ENCODE data around the gene TLR6. TPM values are rescaled to one million over a fixed set of nuclear protein-coding genes. Genes with fewer than 3 reads are reported as not detected.

Gene TLR6
- total and polyA plus RNA-seq, 2 experiments from 2014 or later = 0.36 to 0.76 TPM

DNA sequence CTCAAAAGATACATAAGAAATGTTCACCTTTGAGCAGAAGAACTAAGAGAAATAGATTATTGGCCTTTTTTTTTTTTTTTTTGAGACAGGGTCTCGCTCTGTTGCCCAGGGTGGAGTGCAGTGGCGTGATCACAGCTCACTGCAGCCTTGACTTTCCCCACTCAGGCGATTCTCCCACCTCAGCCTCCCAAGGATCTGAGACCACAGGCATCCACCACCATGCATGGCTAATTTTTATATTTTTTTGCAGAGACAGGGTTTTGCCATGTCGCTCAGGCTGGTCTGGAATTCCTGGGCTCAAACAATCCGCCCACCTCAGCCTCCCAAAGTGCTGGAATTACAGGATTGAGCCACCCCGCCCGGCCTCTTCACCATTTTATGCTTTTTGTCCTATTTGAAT lies 2.9 kb upstream of the TLR6 start:
- Histone ChIP-seq H3K9me3 (ENCODE audit: low read depth) (no peaks in the 10 kb centered on the region), H3K4me1 (ENCODE audit: insufficient read depth) (peaks cover 20% of the 10 kb centered on the region), H3F3A (ENCODE audit: insufficient read depth) (peaks cover 22% of the 10 kb centered on the region), H3K4me2 (ENCODE audit: unreplicated experiment) (no peak overlapping the region), H4K20me1 (ENCODE audit: insufficient read depth) (no peaks in the 10 kb centered on the region), H3K9ac (no peak overlapping the region), H3K27ac (no peak overlapping the region), H3K27me3 (replicated peaks; ENCODE audit: insufficient read depth) (no peaks in the 10 kb centered on the region), H3K9me2 (ENCODE audit: insufficient read depth) (no peaks in the 10 kb centered on the region), H2AFZ (no peak overlapping the region), H3K36me3 (ENCODE audit: low read depth) (no peaks in the 10 kb centered on the region), H3K79me2 (ENCODE audit: insufficient read depth) (no peaks in the 10 kb centered on the region), H3K4me3 (no peak overlapping the region)
- WGBS, 2 experiments (ENCODE audit: low coverage in 1 of 2, low lambda C conversion rate in 2 of 2, missing lambda C conversion rate in 2 of 2) = 96 to 98% methylated on average over 7 of the region's 7 CpGs
- DNase-seq = no peak
- in situ Hi-C loops (cut with MboI) = no loop called here
- TF ChIP-seq EZH2phosphoT487 (IDR thresholded peaks at IDR 0.05; ENCODE audit: insufficient read depth, low read depth) = no peak
- TF ChIP-seq EZH2 (IDR thresholded peaks at IDR 0.05; ENCODE audit: insufficient read depth, poor library complexity, severe bottlenecking) = no peak

DNA sequence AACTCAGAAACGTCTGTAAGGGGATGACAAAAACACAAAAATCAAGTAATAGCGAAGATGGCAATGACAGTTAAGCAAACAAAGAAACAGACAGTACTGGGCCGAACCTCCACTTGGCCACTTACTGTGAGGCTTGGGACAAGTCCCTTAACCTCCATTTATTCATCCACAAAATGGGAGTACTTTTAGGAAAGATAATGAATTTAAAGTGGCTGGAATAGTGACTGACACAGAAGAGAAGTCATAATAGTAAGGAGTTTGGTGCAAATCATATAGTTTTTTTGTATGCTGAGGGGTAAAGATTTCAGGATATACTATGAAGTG lies 1.4 kb upstream of the TLR6 start:
- WGBS, 2 experiments (ENCODE audit: low coverage in 1 of 2, low lambda C conversion rate in 2 of 2, missing lambda C conversion rate in 2 of 2) = 0% methylated on average over 3 of the region's 3 CpGs
- in situ Hi-C loops (cut with MboI) = no loop called here

DNA sequence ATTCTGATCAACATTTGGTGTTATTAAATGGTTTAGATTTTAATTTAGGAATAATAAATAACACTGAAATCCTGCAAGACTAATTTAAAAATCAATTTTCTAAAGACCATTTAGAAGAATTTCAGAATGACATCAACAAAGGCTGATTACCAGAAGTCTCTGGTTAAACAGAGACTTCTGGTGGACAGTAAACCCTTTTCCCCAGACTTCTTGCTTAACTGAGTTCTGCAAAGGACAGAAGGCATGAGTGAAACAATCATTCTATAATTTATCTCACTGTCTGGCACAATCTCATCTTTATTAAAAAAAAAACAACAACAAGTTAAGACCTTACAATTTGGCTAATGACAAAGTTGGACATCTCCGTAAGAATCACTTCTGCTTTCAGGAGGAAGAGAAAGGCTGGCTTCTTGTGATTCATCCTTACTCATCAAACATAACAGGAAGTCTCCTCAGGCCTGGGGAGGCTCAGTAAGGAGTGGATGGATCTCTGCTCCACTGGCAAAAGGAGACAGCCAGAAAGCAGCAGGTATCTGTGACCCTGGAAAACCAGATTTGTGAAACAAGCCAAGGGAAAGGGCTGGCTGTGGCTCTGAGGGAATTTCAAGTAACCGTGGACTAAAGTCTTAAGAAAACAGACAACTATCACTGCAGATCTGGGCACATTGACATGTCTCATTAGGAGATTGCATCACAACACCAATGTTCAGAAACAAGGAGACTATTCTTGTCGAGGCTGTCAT lies 908 bp upstream of the TLR6 start:
- Histone ChIP-seq H3K36me3 (ENCODE audit: low read depth) (no peaks in the 10 kb centered on the region), H3F3A (ENCODE audit: insufficient read depth) (peaks cover 22% of the 10 kb centered on the region), H3K4me3 (peak overlapping the region; percentile 58), H3K9ac (peak overlapping the region; percentile 44), H3K79me2 (ENCODE audit: insufficient read depth) (no peaks in the 10 kb centered on the region), H3K4me2 (ENCODE audit: unreplicated experiment) (peak overlapping the region; percentile 81), H3K9me3 (ENCODE audit: low read depth) (no peaks in the 10 kb centered on the region), H3K27me3 (replicated peaks; ENCODE audit: insufficient read depth) (no peaks in the 10 kb centered on the region), H3K9me2 (ENCODE audit: insufficient read depth) (no peaks in the 10 kb centered on the region), H4K20me1 (ENCODE audit: insufficient read depth) (no peaks in the 10 kb centered on the region), H2AFZ (peak overlapping the region; percentile 80), H3K4me1 (ENCODE audit: insufficient read depth) (peaks cover 20% of the 10 kb centered on the region), H3K27ac (peak overlapping the region; percentile 71)
- TF ChIP-seq EZH2phosphoT487 (IDR thresholded peaks at IDR 0.05; ENCODE audit: insufficient read depth, low read depth) (no peak), EZH2 (IDR thresholded peaks at IDR 0.05; ENCODE audit: insufficient read depth, poor library complexity, severe bottlenecking) (no peak)
- WGBS, 2 experiments (ENCODE audit: low coverage in 1 of 2, low lambda C conversion rate in 2 of 2, missing lambda C conversion rate in 2 of 2) = 1 to 6% methylated on average over 3 of the region's 3 CpGs
- in situ Hi-C loops (cut with MboI) = no loop called here
- peak; percentile 94 for DNase-seq

More for the DNA sequence above, 1.4 kb upstream of the TLR6 start:
- Histone ChIP-seq H3K27ac (peak overlapping the region; percentile 71), H3K9ac (peak overlapping the region; percentile 44), H4K20me1 (ENCODE audit: insufficient read depth) (no peaks in the 10 kb centered on the region), H3K4me3 (peak overlapping the region; percentile 58), H3K36me3 (ENCODE audit: low read depth) (no peaks in the 10 kb centered on the region), H3F3A (ENCODE audit: insufficient read depth) (peaks cover 22% of the 10 kb centered on the region), H3K9me2 (ENCODE audit: insufficient read depth) (no peaks in the 10 kb centered on the region), H3K9me3 (ENCODE audit: low read depth) (no peaks in the 10 kb centered on the region), H3K27me3 (replicated peaks; ENCODE audit: insufficient read depth) (no peaks in the 10 kb centered on the region), H2AFZ (peak overlapping the region; percentile 80), H3K4me2 (ENCODE audit: unreplicated experiment) (peak overlapping the region; percentile 81), H3K79me2 (ENCODE audit: insufficient read depth) (no peaks in the 10 kb centered on the region), H3K4me1 (ENCODE audit: insufficient read depth) (peaks cover 20% of the 10 kb centered on the region)
- DNase-seq = no peak
- TF ChIP-seq EZH2 (IDR thresholded peaks at IDR 0.05; ENCODE audit: insufficient read depth, poor library complexity, severe bottlenecking) = no peak
- TF ChIP-seq EZH2phosphoT487 (IDR thresholded peaks at IDR 0.05; ENCODE audit: insufficient read depth, low read depth) = no peak

DNA sequence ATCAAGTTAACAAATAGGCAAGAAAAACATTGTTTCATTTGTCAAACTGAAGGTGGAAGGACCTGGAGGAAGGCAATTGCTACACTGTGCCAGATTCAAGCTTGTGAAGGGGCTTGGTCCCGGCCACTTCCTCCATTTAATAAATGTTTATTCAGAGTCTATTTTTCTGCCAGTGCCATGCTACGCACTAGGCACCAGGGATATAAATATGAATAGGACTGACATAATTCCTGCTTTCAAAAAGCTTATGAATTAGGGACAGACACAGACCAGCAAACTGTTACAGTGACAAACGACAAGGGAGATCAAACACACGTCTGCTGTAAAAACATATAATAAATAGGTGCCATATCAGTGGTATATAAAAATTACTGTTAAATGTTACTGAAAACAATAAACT lies 571 bp downstream of the TLR6 start:
- no peaks in the 10 kb centered on the region for H3K79me2 ChIP-seq (ENCODE audit: insufficient read depth)
- in situ Hi-C loops (cut with MboI) = no loop called here
- no peak overlapping the region for H3K27ac ChIP-seq
- H3K4me2 ChIP-seq (ENCODE audit: unreplicated experiment) = peak overlapping the region; percentile 81
- no peaks in the 10 kb centered on the region for H3K27me3 ChIP-seq (replicated peaks; ENCODE audit: insufficient read depth)
- H2AFZ ChIP-seq = peak overlapping the region; percentile 80
- peak overlapping the region; percentile 44 for H3K9ac ChIP-seq
- no peaks in the 10 kb centered on the region for H4K20me1 ChIP-seq (ENCODE audit: insufficient read depth)
- no peaks in the 10 kb centered on the region for H3K9me2 ChIP-seq (ENCODE audit: insufficient read depth)
- peak overlapping the region; percentile 58 for H3K4me3 ChIP-seq
- peaks cover 20% of the 10 kb centered on the region for H3K4me1 ChIP-seq (ENCODE audit: insufficient read depth)
- peaks cover 22% of the 10 kb centered on the region for H3F3A ChIP-seq (ENCODE audit: insufficient read depth)
- WGBS, 2 experiments (ENCODE audit: low coverage in 1 of 2, low lambda C conversion rate in 2 of 2, missing lambda C conversion rate in 2 of 2) = 47 to 50% methylated on average over 4 of the region's 4 CpGs
- no peak for TF ChIP-seq EZH2 (IDR thresholded peaks at IDR 0.05; ENCODE audit: insufficient read depth, poor library complexity, severe bottlenecking)
- TF ChIP-seq EZH2phosphoT487 (IDR thresholded peaks at IDR 0.05; ENCODE audit: insufficient read depth, low read depth) = no peak
- no peaks in the 10 kb centered on the region for H3K9me3 ChIP-seq (ENCODE audit: low read depth)
- H3K36me3 ChIP-seq (ENCODE audit: low read depth) = no peaks in the 10 kb centered on the region
- no peak for DNase-seq

Measured in GM23248 (cell line).